Peyer's patch (tissue), 4 donors: ENCODE results near the gene BRI3.

ENCODE experiments used
- CTCF ChIP-seq, 6 experiments: fragments of 450-650 bp in 4 of 6; fragments of 200-600 bp in 2 of 6; sonication (generic) in 1 of 6; IDR thresholded peaks; one replicate each; pipeline ENCODE4 v1.5.1; 2017 to 2019; ENCODE audit warnings: antibody characterized with exemption in 6 of 6, mild to moderate bottlenecking in 3 of 6, moderate library complexity in 1 of 6
- POLR2A ChIP-seq, 2 donors: fragments of 450-650 bp; IDR thresholded peaks; one replicate each; pipeline ENCODE4 v1.5.1; 2017; ENCODE audit warnings: antibody characterized with exemption in 2 of 2, mild to moderate bottlenecking in 2 of 2, moderate library complexity in 2 of 2

DNA sequence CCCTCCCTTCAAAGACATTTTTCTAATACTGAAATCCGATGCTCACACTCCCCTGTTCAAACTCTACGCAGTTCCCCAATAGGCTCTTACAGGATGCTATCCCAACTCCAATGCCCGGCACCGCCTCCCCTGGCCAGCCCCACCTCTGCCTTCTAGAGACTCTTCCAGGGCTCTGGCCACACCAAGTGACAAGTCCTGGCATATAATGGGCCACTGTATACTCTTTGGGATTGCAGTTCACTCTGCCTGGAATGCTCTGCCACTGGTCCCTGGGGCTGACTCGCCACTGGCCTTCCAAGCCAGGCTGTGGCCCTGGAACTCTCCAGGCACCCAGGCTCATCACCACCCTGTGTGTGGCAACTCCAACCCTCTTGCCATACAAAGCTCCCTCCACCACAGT, 3.1 kb upstream of the BRI3 start:
- TF ChIP-seq CTCF (IDR thresholded peaks at IDR 0.05) (no peak), POLR2A (IDR thresholded peaks at IDR 0.05) (no peak)
